HepG2 (cell line): ENCODE results near the gene ZNF48. TPM values are rescaled to one million over a fixed set of nuclear protein-coding genes. Genes with fewer than 3 reads are reported as not detected.

Experiments used
- ATAC-seq: fragments of 200-7000 bp; cut with Tn5 transposase; 3 replicates; pipeline ENCODE4 v1.9.1; 2020; ENCODE audit warnings: mild to moderate bottlenecking, moderate library complexity
- BruUV-seq: library from RNA; stranded (reverse); fragments of 400-500 nt; replicated peaks from 2 replicates; lab custom pipeline; 2021; lab: Mats Ljungman, UMichigan
- CTCF ChIA-PET: fragments of 300-600 bp; formaldehyde crosslinking; extraction: SDS; loops from one replicate; lab custom pipeline; 2021; ENCODE audit warnings: low total read pairs, inconsistent platforms, low intra/inter-chr PET ratio; lab: Yijun Ruan, JAX
- POLR2A ChIA-PET: fragments of 350-600 bp; sonication (Branson Sonifier 250); formaldehyde crosslinking; loops from one replicate; lab custom pipeline; 2020; ENCODE audit warnings: antibody characterized with exemption, inconsistent platforms; lab: Yijun Ruan, JAX
- DNase-seq: peaks from one replicate; pipeline ENCODE4 v3.0.0-alpha.2; 2015; ENCODE audit warnings: low spot score
- FAIRE-seq: peaks from 3 replicates; lab custom pipeline; 2011; peaks lifted over from hg19 to GRCh38; lab: Jason Lieb, UNC
- H2AFZ ChIP-seq: one replicate; pipeline ENCODE4 v1.6.1; 2011; ENCODE audit warnings: low read length, inconsistent platforms
- H3K27ac ChIP-seq: fragments of 300-600 bp; 3 replicates; pipeline ENCODE4 v1.8.0; 2011; ENCODE audit warnings: mixed run types, mild to moderate bottlenecking, mixed read lengths, low read length, inconsistent platforms; ENCODE audit not compliant: insufficient read depth; ENCODE audit errors: extremely low read length
- H3K27me3 ChIP-seq, 2 experiments: fragments of 200-600 bp in 1 of 2; 2 replicates in 1 of 2; 3 replicates in 1 of 2; pipeline versions ENCODE4 v1.6.0 to v1.8.0; 2011; ENCODE audit warnings: low read length in 2 of 2, mild to moderate bottlenecking in 2 of 2, moderate library complexity in 2 of 2, inconsistent platforms in 1 of 2; ENCODE audit not compliant: insufficient read depth in 2 of 2, control insufficient read depth in 1 of 2
- H3K36me3 ChIP-seq, 2 experiments: fragments of 200-600 bp in 1 of 2; replicated peaks in 1 of 2; 2 replicates in 1 of 2; 3 replicates in 1 of 2; pipeline versions ENCODE4 v1.5.1 to v1.8.0; 2011; ENCODE audit warnings: low read length in 2 of 2, inconsistent platforms in 1 of 2; ENCODE audit not compliant: insufficient read depth in 2 of 2, control insufficient read depth in 1 of 2
- H3K4me1 ChIP-seq: 2 replicates; pipeline ENCODE4 v1.5.1; 2012; ENCODE audit warnings: low read length, inconsistent platforms; ENCODE audit not compliant: insufficient read depth
- H3K4me2 ChIP-seq: 2 replicates; pipeline ENCODE4 v1.6.0; 2011; ENCODE audit warnings: low read depth, low read length, inconsistent platforms
- H3K4me3 ChIP-seq, 3 experiments: fragments of 200-600 bp in 1 of 3; sonication (generic), shearing (Covaris generic) in 1 of 3; replicated peaks in 1 of 3; 2 replicates each; pipeline ENCODE4 v1.5.1; 2011 to 2016; ENCODE audit warnings: low read length in 3 of 3, inconsistent platforms in 2 of 3, low read depth in 2 of 3, mild to moderate bottlenecking in 2 of 3, control low read depth in 1 of 3, mixed read lengths in 1 of 3; ENCODE audit not compliant: insufficient read depth in 1 of 3
- H3K79me2 ChIP-seq: one replicate; pipeline ENCODE4 v1.6.1; 2011; ENCODE audit warnings: low read length, inconsistent platforms; ENCODE audit not compliant: insufficient read depth
- H3K9ac ChIP-seq: 2 replicates; pipeline ENCODE4 v1.6.0; 2011; ENCODE audit warnings: mild to moderate bottlenecking, low read depth, low read length, inconsistent platforms; ENCODE audit not compliant: insufficient read depth
- H3K9me3 ChIP-seq: 2 replicates; pipeline ENCODE4 v1.5.1; 2012; ENCODE audit warnings: mild to moderate bottlenecking, low read length
- H4K20me1 ChIP-seq: 2 replicates; pipeline ENCODE4 v1.6.0; 2011; ENCODE audit warnings: inconsistent platforms, mild to moderate bottlenecking, low read length, moderate library complexity; ENCODE audit not compliant: insufficient read depth
- CEBPG ChIP-seq: IDR thresholded peaks from 2 replicates; pipeline ENCODE4 v1.6.1; 2016
- GABPB1 ChIP-seq: IDR thresholded peaks from 2 replicates; pipeline ENCODE4 v1.6.1; 2016; ENCODE audit warnings: mild to moderate bottlenecking, missing genetic modification reagents, moderate library complexity, missing compliant biosample characterization
- HOXA5 ChIP-seq: sonication (generic); formaldehyde crosslinking; IDR thresholded peaks from 2 replicates; pipeline ENCODE4 v1.4.0; 2020; ENCODE audit warnings: missing genetic modification reagents
- NFATC3 ChIP-seq: sonication (generic); formaldehyde crosslinking; IDR thresholded peaks from 2 replicates; pipeline ENCODE4 v1.5.1; 2020; ENCODE audit warnings: mild to moderate bottlenecking, missing genetic modification reagents
- NR2F2 ChIP-seq: IDR thresholded peaks from 2 replicates; pipeline ENCODE4 v1.6.1; 2012; ENCODE audit warnings: low read depth, inconsistent platforms, borderline replicate concordance
- PCBP1 ChIP-seq: fragments of 200-400 bp; formaldehyde crosslinking; IDR thresholded peaks from 2 replicates; pipeline ENCODE4 v1.6.1; 2017; ENCODE audit warnings: mild to moderate bottlenecking, low read depth, low read length, borderline replicate concordance
- POLR2AphosphoS5 ChIP-seq: IDR thresholded peaks from 2 replicates; pipeline ENCODE4 v1.6.1; 2012; ENCODE audit warnings: low read depth, low read length
- POLR2G ChIP-seq: fragments of 200-400 bp; formaldehyde crosslinking; IDR thresholded peaks from 2 replicates; pipeline ENCODE4 v1.6.1; 2018; ENCODE audit warnings: mild to moderate bottlenecking, low read depth, low read length, moderate library complexity
- PPARG ChIP-seq: conservative IDR thresholded peaks from 2 replicates; pipeline ENCODE4 v1.6.1; 2016; ENCODE audit warnings: missing biosample characterization, missing genetic modification reagents
- RBM39 ChIP-seq: fragments of 200-400 bp; formaldehyde crosslinking; IDR thresholded peaks from one replicate; pipeline ENCODE4 v1.6.1; 2018; ENCODE audit warnings: antibody characterized with exemption, mild to moderate bottlenecking, low read depth, low read length; ENCODE audit not compliant: poor library complexity, severe bottlenecking
- ZFYVE20 ChIP-seq: sonication (generic); formaldehyde crosslinking; IDR thresholded peaks from 2 replicates; pipeline ENCODE4 v1.8.0; 2023; ENCODE audit warnings: low read depth, mild to moderate bottlenecking, moderate library complexity, missing genetic modification reagents, borderline replicate concordance
- ZNF10 ChIP-seq: sonication (generic); formaldehyde crosslinking; IDR thresholded peaks from 2 replicates; pipeline ENCODE4 v1.4.0; 2020; ENCODE audit warnings: mild to moderate bottlenecking, low read depth, missing genetic modification reagents, borderline replicate concordance
- ZNF354B ChIP-seq: sonication (generic); formaldehyde crosslinking; IDR thresholded peaks from 2 replicates; pipeline ENCODE4 v1.8.0; 2022; ENCODE audit warnings: mild to moderate bottlenecking, missing genetic modification reagents
- ZNF562 ChIP-seq: sonication (generic); formaldehyde crosslinking; IDR thresholded peaks from 2 replicates; pipeline ENCODE4 v1.8.0; 2022; ENCODE audit warnings: missing genetic modification reagents, borderline replicate concordance
- ZNF563 ChIP-seq: sonication (generic); formaldehyde crosslinking; IDR thresholded peaks from 2 replicates; pipeline ENCODE4 v1.8.0; 2022; ENCODE audit warnings: mild to moderate bottlenecking, moderate library complexity, missing genetic modification reagents
- ZNF687 ChIP-seq: sonication (generic); formaldehyde crosslinking; IDR thresholded peaks from 2 replicates; pipeline ENCODE4 v1.5.1; 2020; ENCODE audit warnings: mild to moderate bottlenecking, missing genetic modification reagents, moderate library complexity
- ZNF772 ChIP-seq: sonication (generic); formaldehyde crosslinking; IDR thresholded peaks from 2 replicates; pipeline ENCODE4 v1.5.0; 2020; ENCODE audit warnings: mild to moderate bottlenecking, missing genetic modification reagents
- WGBS: methylation state at CpG from one replicate; pipeline ENCODE4 v1.1.6; 2017; ENCODE audit warnings: low lambda C conversion rate; 5-methylcytosine and 5-hydroxymethylcytosine counted together
- in situ Hi-C: cut with HindIII; loops from 2 replicates; pipeline ENCODE4 v1.10.0; 2017; ENCODE audit warnings: low pct_unique_long_range_greater_than_20kb; ENCODE audit not compliant: extremely low pct_ligation_motif_present
- intact Hi-C: fragments of 100-400 bp; cut with micrococcal nuclease; formaldehyde crosslinking; loops from one replicate; pipeline ENCODE4 v1.10.0; 2022; ENCODE audit not compliant: unreplicated experiment
- polyA plus RNA-seq, 8 experiments: library from polyadenylated mRNA; depleted of rRNA in 3 of 8; stranded (reverse) in 7 of 8; unstranded in 1 of 8; fragments of >200 nt; fragmentation: Illumina TruSeq in 4 of 8; extraction: Trizol in 4 of 8; gene quantifications; 2 replicates each; pipeline versions ENCODE4 v1.2.1 to v1.2.3, GENCODE V29; 2011 to 2016; ENCODE audit warnings: low read depth in 4 of 8, missing spikeins in 1 of 8, mixed read lengths in 1 of 8; ENCODE audit not compliant: insufficient read depth in 1 of 8
- total RNA-seq, 5 experiments: library from RNA; depleted of rRNA; stranded (reverse); fragments of >200 nt; fragmentation: Illumina TruSeq; extraction: Trizol; gene quantifications; 2 replicates each; pipeline ENCODE4 v1.2.3, GENCODE V29; 2016; ENCODE audit warnings: low read depth in 1 of 5
- TF ChIP-seq, protein P1 (sequence below): sonication (generic); formaldehyde crosslinking; IDR thresholded peaks from 2 replicates; pipeline ENCODE4 v1.4.0; 2020; ENCODE audit warnings: mild to moderate bottlenecking, missing genetic modification reagents

Gene ZNF48
- total and polyA plus RNA-seq, 2 of the 13 experiments (the other 11 are each of a cell fraction or from before 2014, with no cell fraction given) = 9.9 to 12.3 TPM

DNA sequence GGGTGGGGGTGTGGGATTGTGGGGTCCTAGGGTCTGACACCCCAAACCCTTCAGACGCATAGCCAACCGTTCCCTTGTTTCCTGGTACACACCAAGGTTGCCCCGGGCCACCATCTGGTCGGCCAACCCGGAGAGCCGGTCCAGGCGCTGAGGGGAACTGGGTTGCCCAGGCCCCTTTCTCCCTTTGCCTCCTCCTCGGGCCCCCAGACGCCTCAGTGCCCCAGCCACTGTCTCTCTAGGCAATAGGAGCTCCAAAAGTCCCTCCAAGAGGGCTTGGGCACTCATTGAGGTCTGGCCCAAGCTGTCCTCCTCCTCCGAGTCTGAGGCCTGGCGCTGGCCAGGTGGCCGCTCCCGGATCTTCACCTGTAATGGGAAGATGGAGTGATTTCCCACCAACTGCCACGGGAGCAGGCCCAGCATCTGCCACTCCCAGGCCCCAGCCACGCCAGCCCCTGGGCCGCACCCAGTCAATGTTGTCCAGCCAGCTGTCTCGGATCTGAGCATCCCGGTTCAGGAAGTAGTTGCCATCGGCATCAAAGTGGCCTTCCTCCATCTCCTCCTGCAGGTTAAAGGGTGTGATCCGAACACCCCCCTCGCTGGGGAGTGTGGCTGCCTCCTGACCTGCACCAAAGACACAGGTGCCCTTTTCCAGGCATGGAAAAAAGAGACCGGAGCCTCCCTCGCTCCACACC, 41.6 kb upstream of the ZNF48 start:
- BruUV-seq = no TSS peak
- ATAC-seq (no peak), DNase-seq (no peak), FAIRE-seq (no peak)
- peak overlapping the region; percentile 84 for H3K9ac ChIP-seq
- H3K9me3 ChIP-seq = no peaks in the 10 kb centered on the region
- no peaks in the 10 kb centered on the region for H4K20me1 ChIP-seq
- H3K4me1 ChIP-seq = peaks cover 60% of the 10 kb centered on the region
- POLR2A ChIA-PET = interaction anchor here (1.3 to 6.7 kb wide), 9 partner anchors 9 to 54 kb away, joined by 3 to 94 read pairs (median 7); partner anchors contain the start of genes TBC1D10B and ZNF771
- peak overlapping the region; percentile 85 to 94 (median 88); a peak in 4 of 6 replicates for H3K4me3 ChIP-seq
- in situ Hi-C loops = loop anchor here (10.0 kb wide), 1 partner anchor 261 kb away; the partner anchor contains the start of gene ZNF689
- H3K27me3 ChIP-seq = no peaks in the 10 kb centered on the region; a peak in 1 of 5 replicates
- WGBS = 97% methylated on average over 17 of the region's 23 CpGs
- peak overlapping the region; percentile 96 for H3K4me2 ChIP-seq
- CTCF ChIA-PET = interaction anchor here (1.2 to 2.4 kb wide), 2 partner anchors 56 to 276 kb away, joined by 3 to 10 read pairs; no protein-coding TSS in a partner anchor
- peaks cover 23% of the 10 kb centered on the region for H3K79me2 ChIP-seq
- no peak overlapping the region for H2AFZ ChIP-seq
- intact Hi-C loops = loop anchor here (2.0 kb wide), 2 partner anchors 19 to 55 kb away; no protein-coding TSS in a partner anchor
- H3K36me3 ChIP-seq = peaks cover 5 to 35% of the 10 kb centered on the region in 2 experiments; a peak in 4 of 5 replicates
- peak overlapping the region; percentile 3 for H3K27ac ChIP-seq
- TF ChIP-seq PCBP1 (0 out of 2 replicates have a peak, but pooled peaks have one; percentile 37), NFATC3 (CRISPR knock-in tag) (no peak), POLR2G (0 out of 2 replicates have a peak, but pooled peaks have one; percentile 2), HOXA5 (CRISPR knock-in tag) (no peak), NR2F2 (0 out of 2 replicates have a peak, but pooled peaks have one; percentile 11), ZNF10 (CRISPR knock-in tag) (no peak), ZNF772 (CRISPR knock-in tag) (0 out of 2 replicates have a peak, but pooled peaks have one; percentile 9), ZNF562 (CRISPR knock-in tag) (no peak), ZNF354B (CRISPR knock-in tag) (0 out of 2 replicates have a peak, but pooled peaks have one; percentile 45), ZNF563 (CRISPR knock-in tag) (no peak), PPARG (no peak), GABPB1 (CRISPR knock-in tag) (peak; percentile 9; the same call in 1 of the 2 replicates), POLR2AphosphoS5 (0 out of 2 replicates have a peak, but pooled peaks have one; percentile 16), ZNF687 (CRISPR knock-in tag) (peak; percentile 37; the same call in 1 of the 2 replicates), ZFYVE20 (no peak), RBM39 (peak; percentile 53), CEBPG (no peak)
- TF ChIP-seq, protein P1, sequence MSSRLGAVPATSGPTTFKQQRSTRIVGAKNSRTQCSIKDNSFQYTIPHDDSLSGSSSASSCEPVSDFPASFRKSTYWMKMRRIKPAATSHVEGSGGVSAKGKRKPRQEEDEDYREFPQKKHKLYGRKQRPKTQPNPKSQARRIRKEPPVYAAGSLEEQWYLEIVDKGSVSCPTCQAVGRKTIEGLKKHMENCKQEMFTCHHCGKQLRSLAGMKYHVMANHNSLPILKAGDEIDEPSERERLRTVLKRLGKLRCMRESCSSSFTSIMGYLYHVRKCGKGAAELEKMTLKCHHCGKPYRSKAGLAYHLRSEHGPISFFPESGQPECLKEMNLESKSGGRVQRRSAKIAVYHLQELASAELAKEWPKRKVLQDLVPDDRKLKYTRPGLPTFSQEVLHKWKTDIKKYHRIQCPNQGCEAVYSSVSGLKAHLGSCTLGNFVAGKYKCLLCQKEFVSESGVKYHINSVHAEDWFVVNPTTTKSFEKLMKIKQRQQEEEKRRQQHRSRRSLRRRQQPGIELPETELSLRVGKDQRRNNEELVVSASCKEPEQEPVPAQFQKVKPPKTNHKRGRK = no peak
